Neural progenitor cell (in vitro differentiated cells): Measurements from ENCODE around the gene IGFL3. TPM values are rescaled to one million over a fixed set of nuclear protein-coding genes. Genes with fewer than 3 reads are reported as not detected.

Source experiments
- DNase-seq: peaks from one replicate; pipeline ENCODE4 v3.0.0-alpha.2; 2016; ENCODE audit warnings: low spot score
- H2AFZ ChIP-seq: fragments of 200-600 bp; sonication (generic); replicated peaks from 2 replicates; pipeline ENCODE4 v1.6.1; 2016; ENCODE audit warnings: antibody characterized with exemption
- H3F3A ChIP-seq: fragments of 200-600 bp; sonication (generic); 2 replicates; pipeline ENCODE4 v1.6.1; 2016; ENCODE audit warnings: antibody characterized with exemption, low read depth
- H3K27ac ChIP-seq: fragments of 200-600 bp; sonication (generic); 2 replicates; pipeline ENCODE4 v1.5.1; 2016; ENCODE audit warnings: mild to moderate bottlenecking
- H3K27me3 ChIP-seq: fragments of 200-600 bp; sonication (generic); 2 replicates; pipeline ENCODE4 v1.6.1; 2016; ENCODE audit warnings: mild to moderate bottlenecking, moderate library complexity
- H3K36me3 ChIP-seq: fragments of 200-600 bp; sonication (generic); 2 replicates; pipeline ENCODE4 v1.5.1; 2016
- H3K4me1 ChIP-seq: fragments of 200-600 bp; sonication (generic); 2 replicates; pipeline ENCODE4 v1.6.1; 2016; ENCODE audit warnings: mixed run types
- H3K4me2 ChIP-seq: fragments of 200-600 bp; sonication (generic); 2 replicates; pipeline ENCODE4 v1.6.1; 2016
- H3K4me3 ChIP-seq: fragments of 200-600 bp; sonication (generic); 2 replicates; pipeline ENCODE4 v1.5.1; 2016
- H3K79me2 ChIP-seq: fragments of 200-600 bp; sonication (generic); 2 replicates; pipeline ENCODE4 v1.6.1; 2016; ENCODE audit warnings: low read depth
- H3K9ac ChIP-seq: fragments of 200-600 bp; sonication (generic); 2 replicates; pipeline ENCODE4 v1.6.1; 2016
- H3K9me3 ChIP-seq: fragments of 200-600 bp; sonication (generic); 2 replicates; pipeline ENCODE4 v1.5.1; 2016; ENCODE audit warnings: low read depth
- H4K20me1 ChIP-seq: fragments of 200-600 bp; sonication (generic); 2 replicates; pipeline ENCODE4 v1.6.1; 2016; ENCODE audit warnings: low read depth
- H3K27ac Mint-ChIP-seq: 3 replicates; pipeline ENCODE4 v1.8.0; 2021; ENCODE audit warnings: mixed read lengths
- H3K27me3 Mint-ChIP-seq: 2 replicates; pipeline ENCODE4 v1.8.0; 2022; ENCODE audit warnings: low read depth, mild to moderate bottlenecking, inconsistent platforms, moderate library complexity, mixed read lengths; ENCODE audit not compliant: insufficient read depth
- H3K36me3 Mint-ChIP-seq: 3 replicates; pipeline ENCODE4 v1.8.0; 2021; ENCODE audit warnings: mixed read lengths
- H3K4me1 Mint-ChIP-seq: 3 replicates; pipeline ENCODE4 v1.8.0; 2021; ENCODE audit warnings: mixed read lengths
- H3K4me3 Mint-ChIP-seq: 3 replicates; pipeline ENCODE4 v1.8.0; 2021; ENCODE audit warnings: mild to moderate bottlenecking, moderate library complexity, mixed read lengths
- H3K9me3 Mint-ChIP-seq: 3 replicates; pipeline ENCODE4 v1.8.0; 2020; ENCODE audit warnings: mixed read lengths
- EZH2 ChIP-seq: fragments of 200-600 bp; sonication (generic); IDR thresholded peaks from 2 replicates; pipeline ENCODE4 v1.6.1; 2017; ENCODE audit warnings: antibody characterized with exemption, mild to moderate bottlenecking, moderate library complexity
- EZH2phosphoT487 ChIP-seq: fragments of 200-600 bp; sonication (generic); IDR thresholded peaks from 2 replicates; pipeline ENCODE4 v1.6.1; 2017; ENCODE audit warnings: antibody characterized with exemption
- total RNA-seq: library from RNA; depleted of rRNA; stranded (reverse); fragments of >200 nt; gene quantifications from 2 replicates; pipeline ENCODE4 v1.2.3, GENCODE V29; 2015; ENCODE audit warnings: low replicate concordance
- TF ChIP-seq, protein P1 (sequence below): fragments of 200-600 bp; sonication (generic); IDR thresholded peaks from 2 replicates; pipeline ENCODE4 v1.5.1; 2017; ENCODE audit warnings: antibody characterized with exemption, mild to moderate bottlenecking

The IGFL3 gene
- total RNA-seq, 1 donor from 2014 or later = not detected

DNA sequence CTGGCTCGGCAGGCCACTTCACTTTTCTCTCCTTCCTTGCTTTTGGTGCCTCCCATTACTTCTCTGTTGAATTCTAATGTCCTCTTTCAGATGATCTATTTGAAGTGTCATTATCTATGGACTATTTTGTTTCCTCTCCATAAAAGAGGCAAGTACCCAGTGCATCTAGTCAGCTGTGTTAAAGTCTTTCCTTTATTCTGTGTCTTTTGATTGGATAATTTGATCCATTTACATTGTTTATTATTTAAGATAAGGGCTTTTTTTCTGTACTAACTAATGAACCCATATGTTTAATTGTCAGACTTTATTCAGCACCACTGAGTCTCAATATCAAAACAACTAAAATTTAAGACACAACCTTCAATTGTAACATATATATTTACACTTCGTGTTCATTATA, 36.4 kb downstream of the IGFL3 start:
- no peak overlapping the region for H3K9ac ChIP-seq
- H3K4me3 Mint-ChIP-seq = no peak overlapping the region
- no peaks in the 10 kb centered on the region for H3K27me3 ChIP-seq
- H3K36me3 Mint-ChIP-seq = no peaks in the 10 kb centered on the region
- H3K9me3 ChIP-seq = peaks cover 5% of the 10 kb centered on the region
- H3K4me2 ChIP-seq = no peak overlapping the region
- no peaks in the 10 kb centered on the region for H3K79me2 ChIP-seq
- H3K4me1 Mint-ChIP-seq = no peaks in the 10 kb centered on the region
- no peaks in the 10 kb centered on the region for H4K20me1 ChIP-seq
- peaks cover 3% of the 10 kb centered on the region for H3K27me3 Mint-ChIP-seq
- peaks cover 20% of the 10 kb centered on the region for H3K9me3 Mint-ChIP-seq
- H2AFZ ChIP-seq = no peak overlapping the region
- no peak overlapping the region for H3K27ac ChIP-seq
- no peaks in the 10 kb centered on the region for H3F3A ChIP-seq
- no peaks in the 10 kb centered on the region for H3K4me1 ChIP-seq
- no peak overlapping the region for H3K4me3 ChIP-seq
- H3K27ac Mint-ChIP-seq = no peak overlapping the region
- H3K36me3 ChIP-seq = no peaks in the 10 kb centered on the region
- TF ChIP-seq EZH2phosphoT487 = no peak
- TF ChIP-seq, protein P1, sequence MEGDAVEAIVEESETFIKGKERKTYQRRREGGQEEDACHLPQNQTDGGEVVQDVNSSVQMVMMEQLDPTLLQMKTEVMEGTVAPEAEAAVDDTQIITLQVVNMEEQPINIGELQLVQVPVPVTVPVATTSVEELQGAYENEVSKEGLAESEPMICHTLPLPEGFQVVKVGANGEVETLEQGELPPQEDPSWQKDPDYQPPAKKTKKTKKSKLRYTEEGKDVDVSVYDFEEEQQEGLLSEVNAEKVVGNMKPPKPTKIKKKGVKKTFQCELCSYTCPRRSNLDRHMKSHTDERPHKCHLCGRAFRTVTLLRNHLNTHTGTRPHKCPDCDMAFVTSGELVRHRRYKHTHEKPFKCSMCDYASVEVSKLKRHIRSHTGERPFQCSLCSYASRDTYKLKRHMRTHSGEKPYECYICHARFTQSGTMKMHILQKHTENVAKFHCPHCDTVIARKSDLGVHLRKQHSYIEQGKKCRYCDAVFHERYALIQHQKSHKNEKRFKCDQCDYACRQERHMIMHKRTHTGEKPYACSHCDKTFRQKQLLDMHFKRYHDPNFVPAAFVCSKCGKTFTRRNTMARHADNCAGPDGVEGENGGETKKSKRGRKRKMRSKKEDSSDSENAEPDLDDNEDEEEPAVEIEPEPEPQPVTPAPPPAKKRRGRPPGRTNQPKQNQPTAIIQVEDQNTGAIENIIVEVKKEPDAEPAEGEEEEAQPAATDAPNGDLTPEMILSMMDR = no peak
- TF ChIP-seq EZH2 = no peak
- no peak for DNase-seq

GRCh38 chr19:46085888-46086287, 38.6 kb downstream of the IGFL3 start:
- Mint-ChIP-seq H3K36me3 (no peaks in the 10 kb centered on the region), H3K4me1 (no peaks in the 10 kb centered on the region), H3K27ac (no peak overlapping the region), H3K9me3 (peaks cover 20% of the 10 kb centered on the region), H3K27me3 (peaks cover 6% of the 10 kb centered on the region), H3K4me3 (no peak overlapping the region)
- H3K9me3 ChIP-seq = peaks cover 5% of the 10 kb centered on the region
- no peak for DNase-seq
- no peaks in the 10 kb centered on the region for H3K27me3 ChIP-seq
- no peaks in the 10 kb centered on the region for H4K20me1 ChIP-seq
- H3F3A ChIP-seq = no peaks in the 10 kb centered on the region
- no peak overlapping the region for H3K27ac ChIP-seq
- H3K4me3 ChIP-seq = no peak overlapping the region
- no peaks in the 10 kb centered on the region for H3K36me3 ChIP-seq
- H3K4me1 ChIP-seq = no peaks in the 10 kb centered on the region
- no peak for TF ChIP-seq EZH2
- no peak for TF ChIP-seq EZH2phosphoT487
- TF ChIP-seq, protein P1 = no peak
- H3K9ac ChIP-seq = no peak overlapping the region
- H2AFZ ChIP-seq = no peak overlapping the region
- no peaks in the 10 kb centered on the region for H3K79me2 ChIP-seq
- H3K4me2 ChIP-seq = no peak overlapping the region

DNA sequence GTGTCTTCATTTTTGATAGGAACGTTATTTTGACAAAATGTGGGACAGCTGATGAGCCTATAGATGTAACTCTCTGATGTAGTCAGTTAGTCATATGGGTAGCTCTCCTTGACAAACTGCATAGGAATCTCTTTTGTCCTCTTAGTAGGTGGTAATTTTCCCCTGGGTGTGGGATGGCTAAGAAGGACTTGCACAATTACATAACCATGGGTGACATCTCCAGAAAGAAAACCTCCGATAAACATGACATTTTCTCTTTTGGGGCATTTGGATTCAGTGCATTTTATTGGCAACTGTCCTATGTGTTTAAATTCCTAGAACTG, 41.8 kb downstream of the IGFL3 start:
- TF ChIP-seq EZH2 (no peak), EZH2phosphoT487 (no peak)
- TF ChIP-seq, protein P1 = no peak
- H3K4me2 ChIP-seq = no peak overlapping the region
- no peaks in the 10 kb centered on the region for H3K79me2 ChIP-seq
- H3K4me1 ChIP-seq = no peaks in the 10 kb centered on the region
- Mint-ChIP-seq H3K4me1 (no peaks in the 10 kb centered on the region), H3K27me3 (peaks cover 12% of the 10 kb centered on the region), H3K4me3 (no peak overlapping the region), H3K27ac (no peak overlapping the region), H3K36me3 (no peaks in the 10 kb centered on the region), H3K9me3 (peaks cover 20% of the 10 kb centered on the region)
- no peak for DNase-seq
- H3K27me3 ChIP-seq = peaks cover 4% of the 10 kb centered on the region
- H4K20me1 ChIP-seq = no peaks in the 10 kb centered on the region
- H3K9ac ChIP-seq = no peak overlapping the region
- H2AFZ ChIP-seq = no peak overlapping the region
- no peaks in the 10 kb centered on the region for H3K36me3 ChIP-seq
- no peak overlapping the region for H3K4me3 ChIP-seq
- no peaks in the 10 kb centered on the region for H3K9me3 ChIP-seq
- no peak overlapping the region for H3K27ac ChIP-seq
- peaks cover 3% of the 10 kb centered on the region for H3F3A ChIP-seq
